Muscle layer of duodenum (tissue), 2 donors: ENCODE data around the gene TBC1D9.
"Not testable (repeated sequence)": the region's sequence is repeated elsewhere in the genome, so short reads cannot be mapped to it uniquely, and the experiment has no call there.

Source experiments
- H3K27ac ChIP-seq: one replicate; pipeline ENCODE4 v1.7.0; 2013; ENCODE audit warnings: mild to moderate bottlenecking, low read length
- H3K27me3 ChIP-seq: one replicate; pipeline ENCODE4 v1.7.0; 2013; ENCODE audit warnings: low read depth, mild to moderate bottlenecking, control low read depth, low read length
- H3K36me3 ChIP-seq, 2 donors: one replicate each; pipeline ENCODE4 v1.7.0; 2013; ENCODE audit warnings: low read length in 2 of 2, control low read depth in 1 of 2, mild to moderate bottlenecking in 1 of 2; ENCODE audit not compliant: insufficient read depth in 2 of 2, control insufficient read depth in 1 of 2
- H3K4me1 ChIP-seq, 2 donors: one replicate each; pipeline ENCODE4 v1.7.0; 2013; ENCODE audit warnings: low read length in 2 of 2, mild to moderate bottlenecking in 2 of 2, control low read depth in 1 of 2, moderate library complexity in 1 of 2; ENCODE audit not compliant: insufficient read depth in 2 of 2, control insufficient read depth in 1 of 2
- H3K4me3 ChIP-seq, 2 donors: one replicate each; pipeline ENCODE4 v1.7.0; 2013; ENCODE audit warnings: low read length in 2 of 2, low read depth in 1 of 2, mild to moderate bottlenecking in 1 of 2
- H3K9me3 ChIP-seq, 2 donors: one replicate each; pipeline ENCODE4 v1.7.0; 2013; ENCODE audit warnings: low read length in 2 of 2, control low read depth in 1 of 2, mild to moderate bottlenecking in 1 of 2; ENCODE audit not compliant: control insufficient read depth in 1 of 2
- donor health status: healthy.

TBC1D9 gene

GRCh38 chr4:140756319-140757231 is at the start of gene TBC1D9:
TSS of gene TBC1D9 (minus strand) at chr4:140756385. CDS start at chr4:140756045, 340 bp downstream.
- Histone ChIP-seq H3K27me3 (no peaks in the 10 kb centered on the region), H3K27ac (peak within 1 kb of the TSS; percentile 83), H3K4me3 (peak within 1 kb of the TSS; percentile 64 to 88), H3K36me3 (no peaks in the 10 kb centered on the region), H3K9me3 (no peaks in the 10 kb centered on the region), H3K4me1 (no peaks in the 10 kb centered on the region)

GRCh38 chr4:140805293-140805692 is 49.1 kb upstream of the TBC1D9 start:
- Histone ChIP-seq H3K4me1 (peaks cover 5 to 13% of the 10 kb centered on the region in 2 donors), H3K9me3 (no peaks in the 10 kb centered on the region), H3K36me3 (no peaks in the 10 kb centered on the region), H3K27me3 (no peaks in the 10 kb centered on the region), H3K27ac (no peak overlapping the region), H3K4me3 (no peak overlapping the region)

GRCh38 chr4:140802591-140802990 is 46.4 kb upstream of the TBC1D9 start:
- no peaks in the 10 kb centered on the region for H3K9me3 ChIP-seq
- peaks cover under 1 to 5% of the 10 kb centered on the region in 2 donors for H3K4me1 ChIP-seq
- no peak overlapping the region for H3K4me3 ChIP-seq
- H3K27me3 ChIP-seq = no peaks in the 10 kb centered on the region
- H3K36me3 ChIP-seq = no peaks in the 10 kb centered on the region
- H3K27ac ChIP-seq = no peak overlapping the region

- Histone ChIP-seq H3K36me3 (no peaks in the 10 kb centered on the region), H3K27ac (no peak overlapping the region)
Measured at GRCh38 chr4:140800666-140801065, 44.5 kb upstream of the TBC1D9 start.

GRCh38 chr4:140799686-140800225 is 43.6 kb upstream of the TBC1D9 start:
- H3K36me3 ChIP-seq = no peaks in the 10 kb centered on the region
- no peaks in the 10 kb centered on the region for H3K4me1 ChIP-seq
- no peak overlapping the region for H3K27ac ChIP-seq
- H3K4me3 ChIP-seq = no peak overlapping the region
- no peaks in the 10 kb centered on the region for H3K27me3 ChIP-seq
- H3K9me3 ChIP-seq = no peaks in the 10 kb centered on the region

More at GRCh38 chr4:140800666-140801065, 44.5 kb upstream of the TBC1D9 start:
- H3K4me1 ChIP-seq = no peaks in the 10 kb centered on the region
- H3K27me3 ChIP-seq = no peaks in the 10 kb centered on the region
- H3K4me3 ChIP-seq = no peak overlapping the region
- H3K9me3 ChIP-seq = no peaks in the 10 kb centered on the region

GRCh38 chr4:140793291-140793690 is 37.1 kb upstream of the TBC1D9 start:
- Histone ChIP-seq H3K4me1 (no peaks in the 10 kb centered on the region), H3K27ac (no peak overlapping the region), H3K36me3 (no peaks in the 10 kb centered on the region), H3K4me3 (no peak overlapping the region), H3K9me3 (peaks cover 2 to 3% of the 10 kb centered on the region in 2 donors), H3K27me3 (no peaks in the 10 kb centered on the region)

- Histone ChIP-seq H3K36me3 (no peaks in the 10 kb centered on the region), H3K9me3 (peaks cover 2 to 3% of the 10 kb centered on the region in 2 donors), H3K27ac (peak overlapping the region; percentile 41), H3K4me1 (no peaks in the 10 kb centered on the region), H3K4me3 (no peak overlapping the region), H3K27me3 (no peaks in the 10 kb centered on the region)
Measured at GRCh38 chr4:140790765-140791164, 34.6 kb upstream of the TBC1D9 start.

GRCh38 chr4:140790171-140790570 is 34.0 kb upstream of the TBC1D9 start:
- Histone ChIP-seq H3K27me3 (no peaks in the 10 kb centered on the region), H3K4me1 (no peaks in the 10 kb centered on the region), H3K27ac (peak overlapping the region; percentile 41), H3K9me3 (peaks cover 2 to 3% of the 10 kb centered on the region in 2 donors), H3K4me3 (no peak overlapping the region), H3K36me3 (no peaks in the 10 kb centered on the region)

GRCh38 chr4:140789759-140790158 is 33.6 kb upstream of the TBC1D9 start:
- no peaks in the 10 kb centered on the region for H3K36me3 ChIP-seq
- peaks cover 2 to 3% of the 10 kb centered on the region in 2 donors for H3K9me3 ChIP-seq
- peak overlapping the region; percentile 41 for H3K27ac ChIP-seq
- H3K4me1 ChIP-seq = no peaks in the 10 kb centered on the region
- H3K4me3 ChIP-seq = no peak overlapping the region
- H3K27me3 ChIP-seq = no peaks in the 10 kb centered on the region

- not testable (repeated sequence) for H3K36me3 ChIP-seq, H3K27me3 ChIP-seq, H3K9me3 ChIP-seq, H3K4me3 ChIP-seq, H3K4me1 ChIP-seq, H3K27ac ChIP-seq
Measured at GRCh38 chr4:140782787-140783186, 26.6 kb upstream of the TBC1D9 start.

GRCh38 chr4:140781596-140781995 is 25.4 kb upstream of the TBC1D9 start:
- no peaks in the 10 kb centered on the region for H3K9me3 ChIP-seq
- H3K4me3 ChIP-seq = no peak overlapping the region
- H3K4me1 ChIP-seq = peaks cover 0 to 5% of the 10 kb centered on the region in 2 donors
- no peaks in the 10 kb centered on the region for H3K27me3 ChIP-seq
- H3K36me3 ChIP-seq = no peaks in the 10 kb centered on the region
- no peak overlapping the region for H3K27ac ChIP-seq
